GM23338 (cell line): ENCODE results near the gene CYSTM1.

Source experiments
- CREB1 ChIP-seq: fragments of 250-450 bp; sonication (Bioruptor Pico); IDR thresholded peaks from 2 replicates; pipeline ENCODE4 v1.5.0; 2020; ENCODE audit warnings: low read depth, mild to moderate bottlenecking, moderate library complexity
- EZH2 ChIP-seq: fragments of 200-600 bp; sonication (generic); IDR thresholded peaks from one replicate; pipeline ENCODE4 v1.8.0; 2017; ENCODE audit warnings: antibody characterized with exemption, mild to moderate bottlenecking, low read depth; ENCODE audit not compliant: unreplicated experiment
- EZH2phosphoT487 ChIP-seq: fragments of 200-600 bp; sonication (generic); IDR thresholded peaks from one replicate; pipeline ENCODE4 v1.8.1; 2018; ENCODE audit warnings: antibody characterized with exemption; ENCODE audit not compliant: unreplicated experiment
- JUNB ChIP-seq: IDR thresholded peaks from one replicate; pipeline ENCODE4 v1.6.1; 2016; ENCODE audit warnings: antibody characterized with exemption; ENCODE audit not compliant: unreplicated experiment
- NANOG ChIP-seq: IDR thresholded peaks from 2 replicates; pipeline ENCODE4 v1.6.1; 2016; ENCODE audit warnings: antibody characterized with exemption, borderline replicate concordance
- POLR2AphosphoS5 ChIP-seq: IDR thresholded peaks from 2 replicates; pipeline ENCODE4 v1.6.1; 2016; ENCODE audit warnings: antibody characterized with exemption, low read depth
- REST ChIP-seq: IDR thresholded peaks from one replicate; pipeline ENCODE4 v1.6.1; 2018; ENCODE audit warnings: antibody characterized with exemption; ENCODE audit not compliant: unreplicated experiment
- ZNF114 ChIP-seq: fragments of 250-450 bp; sonication (Bioruptor Pico); IDR thresholded peaks from 2 replicates; pipeline ENCODE4 v1.5.0; 2020; ENCODE audit warnings: mild to moderate bottlenecking, moderate library complexity
- TF ChIP-seq, protein P1 (sequence below), 2 experiments: fragments of 200-600 bp in 1 of 2; sonication (generic) in 1 of 2; conservative IDR thresholded peaks; 2 replicates each; pipeline versions ENCODE4 v1.5.1 to v1.6.1; 2016 to 2017; ENCODE audit warnings: antibody characterized with exemption in 2 of 2, low read depth in 2 of 2, mild to moderate bottlenecking in 2 of 2, moderate library complexity in 1 of 2
- TF ChIP-seq, protein P2 (sequence below): fragments of 250-450 bp; sonication (Bioruptor Pico); IDR thresholded peaks from 2 replicates; pipeline ENCODE4 v1.5.0; 2020; ENCODE audit warnings: mild to moderate bottlenecking, moderate library complexity

DNA sequence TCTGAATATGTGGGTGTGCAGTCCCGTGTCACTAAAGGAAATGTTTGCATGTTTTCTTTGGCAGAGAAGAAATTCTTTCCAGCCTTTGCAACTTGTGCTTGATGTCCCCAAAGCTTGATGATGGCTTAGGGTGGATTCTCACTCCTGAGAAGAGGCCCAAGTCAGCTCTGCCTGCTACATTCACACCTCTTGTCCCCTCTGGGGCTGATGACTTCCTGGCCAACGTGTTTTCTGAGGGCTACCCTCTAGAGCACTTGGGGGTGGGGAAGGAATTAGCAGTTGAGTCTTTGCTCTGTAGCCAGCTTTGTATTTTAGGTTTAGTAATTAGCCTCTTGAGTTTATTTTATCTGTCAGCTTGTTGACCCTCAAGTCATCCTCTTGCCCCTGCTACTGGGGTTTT is 19.7 kb downstream of the CYSTM1 start:
- TF ChIP-seq, protein P1, sequence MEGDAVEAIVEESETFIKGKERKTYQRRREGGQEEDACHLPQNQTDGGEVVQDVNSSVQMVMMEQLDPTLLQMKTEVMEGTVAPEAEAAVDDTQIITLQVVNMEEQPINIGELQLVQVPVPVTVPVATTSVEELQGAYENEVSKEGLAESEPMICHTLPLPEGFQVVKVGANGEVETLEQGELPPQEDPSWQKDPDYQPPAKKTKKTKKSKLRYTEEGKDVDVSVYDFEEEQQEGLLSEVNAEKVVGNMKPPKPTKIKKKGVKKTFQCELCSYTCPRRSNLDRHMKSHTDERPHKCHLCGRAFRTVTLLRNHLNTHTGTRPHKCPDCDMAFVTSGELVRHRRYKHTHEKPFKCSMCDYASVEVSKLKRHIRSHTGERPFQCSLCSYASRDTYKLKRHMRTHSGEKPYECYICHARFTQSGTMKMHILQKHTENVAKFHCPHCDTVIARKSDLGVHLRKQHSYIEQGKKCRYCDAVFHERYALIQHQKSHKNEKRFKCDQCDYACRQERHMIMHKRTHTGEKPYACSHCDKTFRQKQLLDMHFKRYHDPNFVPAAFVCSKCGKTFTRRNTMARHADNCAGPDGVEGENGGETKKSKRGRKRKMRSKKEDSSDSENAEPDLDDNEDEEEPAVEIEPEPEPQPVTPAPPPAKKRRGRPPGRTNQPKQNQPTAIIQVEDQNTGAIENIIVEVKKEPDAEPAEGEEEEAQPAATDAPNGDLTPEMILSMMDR (conservative IDR thresholded peaks at IDR 0.05; ENCODE audit: low read depth in 2 of 2) = no peak
- no peak for TF ChIP-seq EZH2
- no peak for TF ChIP-seq REST
- TF ChIP-seq POLR2AphosphoS5 = no peak
- no peak for TF ChIP-seq CREB1 (CRISPR knock-in tag)
- no peak for TF ChIP-seq JUNB
- TF ChIP-seq EZH2phosphoT487 = no peak
- no peak for TF ChIP-seq NANOG
- TF ChIP-seq ZNF114 (CRISPR knock-in tag) = no peak
- TF ChIP-seq, protein P2, sequence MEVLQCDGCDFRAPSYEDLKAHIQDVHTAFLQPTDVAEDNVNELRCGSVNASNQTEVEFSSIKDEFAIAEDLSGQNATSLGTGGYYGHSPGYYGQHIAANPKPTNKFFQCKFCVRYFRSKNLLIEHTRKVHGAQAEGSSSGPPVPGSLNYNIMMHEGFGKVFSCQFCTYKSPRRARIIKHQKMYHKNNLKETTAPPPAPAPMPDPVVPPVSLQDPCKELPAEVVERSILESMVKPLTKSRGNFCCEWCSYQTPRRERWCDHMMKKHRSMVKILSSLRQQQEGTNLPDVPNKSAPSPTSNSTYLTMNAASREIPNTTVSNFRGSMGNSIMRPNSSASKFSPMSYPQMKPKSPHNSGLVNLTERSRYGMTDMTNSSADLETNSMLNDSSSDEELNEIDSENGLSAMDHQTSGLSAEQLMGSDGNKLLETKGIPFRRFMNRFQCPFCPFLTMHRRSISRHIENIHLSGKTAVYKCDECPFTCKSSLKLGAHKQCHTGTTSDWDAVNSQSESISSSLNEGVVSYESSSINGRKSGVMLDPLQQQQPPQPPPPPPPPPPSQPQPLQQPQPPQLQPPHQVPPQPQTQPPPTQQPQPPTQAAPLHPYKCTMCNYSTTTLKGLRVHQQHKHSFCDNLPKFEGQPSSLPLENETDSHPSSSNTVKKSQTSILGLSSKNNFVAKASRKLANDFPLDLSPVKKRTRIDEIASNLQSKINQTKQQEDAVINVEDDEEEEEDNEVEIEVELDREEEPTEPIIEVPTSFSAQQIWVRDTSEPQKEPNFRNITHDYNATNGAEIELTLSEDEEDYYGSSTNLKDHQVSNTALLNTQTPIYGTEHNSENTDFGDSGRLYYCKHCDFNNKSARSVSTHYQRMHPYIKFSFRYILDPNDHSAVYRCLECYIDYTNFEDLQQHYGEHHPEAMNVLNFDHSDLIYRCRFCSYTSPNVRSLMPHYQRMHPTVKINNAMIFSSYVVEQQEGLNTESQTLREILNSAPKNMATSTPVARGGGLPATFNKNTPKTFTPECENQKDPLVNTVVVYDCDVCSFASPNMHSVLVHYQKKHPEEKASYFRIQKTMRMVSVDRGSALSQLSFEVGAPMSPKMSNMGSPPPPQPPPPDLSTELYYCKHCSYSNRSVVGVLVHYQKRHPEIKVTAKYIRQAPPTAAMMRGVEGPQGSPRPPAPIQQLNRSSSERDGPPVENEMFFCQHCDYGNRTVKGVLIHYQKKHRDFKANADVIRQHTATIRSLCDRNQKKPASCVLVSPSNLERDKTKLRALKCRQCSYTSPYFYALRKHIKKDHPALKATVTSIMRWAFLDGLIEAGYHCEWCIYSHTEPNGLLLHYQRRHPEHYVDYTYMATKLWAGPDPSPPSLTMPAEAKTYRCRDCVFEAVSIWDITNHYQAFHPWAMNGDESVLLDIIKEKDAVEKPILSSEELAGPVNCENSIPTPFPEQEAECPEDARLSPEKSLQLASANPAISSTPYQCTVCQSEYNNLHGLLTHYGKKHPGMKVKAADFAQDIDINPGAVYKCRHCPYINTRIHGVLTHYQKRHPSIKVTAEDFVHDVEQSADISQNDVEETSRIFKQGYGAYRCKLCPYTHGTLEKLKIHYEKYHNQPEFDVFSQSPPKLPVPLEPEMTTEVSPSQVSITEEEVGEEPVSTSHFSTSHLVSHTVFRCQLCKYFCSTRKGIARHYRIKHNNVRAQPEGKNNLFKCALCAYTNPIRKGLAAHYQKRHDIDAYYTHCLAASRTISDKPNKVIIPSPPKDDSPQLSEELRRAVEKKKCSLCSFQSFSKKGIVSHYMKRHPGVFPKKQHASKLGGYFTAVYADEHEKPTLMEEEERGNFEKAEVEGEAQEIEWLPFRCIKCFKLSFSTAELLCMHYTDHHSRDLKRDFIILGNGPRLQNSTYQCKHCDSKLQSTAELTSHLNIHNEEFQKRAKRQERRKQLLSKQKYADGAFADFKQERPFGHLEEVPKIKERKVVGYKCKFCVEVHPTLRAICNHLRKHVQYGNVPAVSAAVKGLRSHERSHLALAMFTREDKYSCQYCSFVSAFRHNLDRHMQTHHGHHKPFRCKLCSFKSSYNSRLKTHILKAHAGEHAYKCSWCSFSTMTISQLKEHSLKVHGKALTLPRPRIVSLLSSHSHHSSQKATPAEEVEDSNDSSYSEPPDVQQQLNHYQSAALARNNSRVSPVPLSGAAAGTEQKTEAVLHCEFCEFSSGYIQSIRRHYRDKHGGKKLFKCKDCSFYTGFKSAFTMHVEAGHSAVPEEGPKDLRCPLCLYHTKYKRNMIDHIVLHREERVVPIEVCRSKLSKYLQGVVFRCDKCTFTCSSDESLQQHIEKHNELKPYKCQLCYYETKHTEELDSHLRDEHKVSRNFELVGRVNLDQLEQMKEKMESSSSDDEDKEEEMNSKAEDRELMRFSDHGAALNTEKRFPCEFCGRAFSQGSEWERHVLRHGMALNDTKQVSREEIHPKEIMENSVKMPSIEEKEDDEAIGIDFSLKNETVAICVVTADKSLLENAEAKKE (CRISPR knock-in tag) = no peak
